HepG2 (cell line): ENCODE data around the gene STN1.

Experiments
- CHD2 ChIP-seq: IDR thresholded peaks from 2 replicates; pipeline ENCODE4 v1.6.1; 2011; ENCODE audit warnings: low read depth, low read length, improper control_type of control experiment
- GLMP ChIP-seq: sonication (generic); formaldehyde crosslinking; IDR thresholded peaks from 2 replicates; pipeline ENCODE4 v1.9.0; 2021; ENCODE audit warnings: missing genetic modification reagents, mild to moderate bottlenecking, borderline replicate concordance
- RAD51 ChIP-seq: fragments of 450-650 bp; IDR thresholded peaks from 2 replicates; pipeline ENCODE4 v1.6.1; 2016; ENCODE audit warnings: borderline replicate concordance

- TF ChIP-seq RAD51 (no peak), CHD2 (no peak), GLMP (no peak)
Measured at GRCh38 chr10:103879831-103880230, 38.2 kb downstream of the STN1 start.
